Measurements from ENCODE around the gene SLC13A3.
A peak's percentile ranks its signal among the peaks of the same experiment; 100 is the strongest.

SLC13A3 gene

DNA sequence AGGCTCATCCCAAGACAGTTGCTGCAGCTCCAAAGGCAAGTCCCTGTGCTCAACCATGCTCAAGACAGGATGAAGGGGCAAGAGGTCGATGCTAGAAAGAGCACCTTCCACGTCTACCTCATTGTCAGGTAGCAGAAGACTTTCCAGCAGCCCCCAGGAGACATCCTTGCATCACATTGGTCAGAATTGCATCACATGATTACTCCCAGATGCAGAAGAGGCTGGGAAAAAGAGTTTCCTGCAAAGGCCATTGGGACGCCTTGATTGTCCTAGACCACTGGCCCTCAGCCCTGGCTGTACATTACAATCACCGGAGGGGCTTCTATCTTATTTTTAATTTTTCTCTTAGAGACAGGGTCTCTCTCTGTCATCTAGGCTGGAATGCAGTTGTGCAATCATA, 120.6 kb downstream of the SLC13A3 start:
- TF ChIP-seq, protein P1, sequence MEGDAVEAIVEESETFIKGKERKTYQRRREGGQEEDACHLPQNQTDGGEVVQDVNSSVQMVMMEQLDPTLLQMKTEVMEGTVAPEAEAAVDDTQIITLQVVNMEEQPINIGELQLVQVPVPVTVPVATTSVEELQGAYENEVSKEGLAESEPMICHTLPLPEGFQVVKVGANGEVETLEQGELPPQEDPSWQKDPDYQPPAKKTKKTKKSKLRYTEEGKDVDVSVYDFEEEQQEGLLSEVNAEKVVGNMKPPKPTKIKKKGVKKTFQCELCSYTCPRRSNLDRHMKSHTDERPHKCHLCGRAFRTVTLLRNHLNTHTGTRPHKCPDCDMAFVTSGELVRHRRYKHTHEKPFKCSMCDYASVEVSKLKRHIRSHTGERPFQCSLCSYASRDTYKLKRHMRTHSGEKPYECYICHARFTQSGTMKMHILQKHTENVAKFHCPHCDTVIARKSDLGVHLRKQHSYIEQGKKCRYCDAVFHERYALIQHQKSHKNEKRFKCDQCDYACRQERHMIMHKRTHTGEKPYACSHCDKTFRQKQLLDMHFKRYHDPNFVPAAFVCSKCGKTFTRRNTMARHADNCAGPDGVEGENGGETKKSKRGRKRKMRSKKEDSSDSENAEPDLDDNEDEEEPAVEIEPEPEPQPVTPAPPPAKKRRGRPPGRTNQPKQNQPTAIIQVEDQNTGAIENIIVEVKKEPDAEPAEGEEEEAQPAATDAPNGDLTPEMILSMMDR (IDR thresholded peaks at IDR 0.05; ENCODE audit: extremely low read depth, insufficient read depth, missing control alignments), result no peak
- no peak for DNase-seq (ENCODE audit: low spot score)
- in situ Hi-C loops (cut with MboI; ENCODE audit: low pct_unique_long_range_greater_than_20kb, low sequenced_read_pairs, unreplicated experiment), result no loop called here

DNA sequence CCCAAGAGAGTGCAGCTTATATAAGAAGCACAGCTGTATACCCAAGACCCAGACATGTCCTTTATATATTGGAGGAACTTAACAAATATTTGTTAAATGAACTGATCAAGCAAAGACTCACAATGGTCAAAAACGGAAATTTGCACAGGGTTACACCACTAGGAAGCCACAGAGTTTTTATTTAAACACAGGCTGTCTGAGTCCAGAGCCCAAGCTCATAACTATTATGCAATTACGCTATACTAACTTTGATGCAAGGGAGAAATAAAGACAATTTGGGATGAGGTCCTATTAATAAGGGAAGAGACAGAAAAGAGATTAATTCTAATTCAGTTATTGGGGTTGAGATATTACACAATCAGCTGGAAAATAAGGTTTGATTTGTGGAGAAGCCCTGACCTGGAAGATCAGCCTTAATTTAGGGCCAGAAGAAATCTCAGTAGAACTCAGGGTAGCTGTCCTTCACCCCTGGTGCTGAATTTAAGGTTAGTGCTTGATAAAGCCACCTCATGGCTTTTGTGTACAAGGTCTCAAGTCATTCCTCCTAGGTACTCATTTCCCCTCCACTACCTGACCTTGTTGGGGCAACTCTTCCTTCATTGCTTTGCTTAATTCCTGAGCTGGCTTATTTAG, 127.4 kb downstream of the SLC13A3 start:
- in situ Hi-C loops (cut with MboI; ENCODE audit: low pct_unique_long_range_greater_than_20kb, low sequenced_read_pairs, unreplicated experiment), result loop anchor here (10.0 kb wide), 1 partner anchor 161 kb away; the partner anchor contains the start of gene TP53RK
- TF ChIP-seq, protein P1 (IDR thresholded peaks at IDR 0.05; ENCODE audit: extremely low read depth, insufficient read depth, missing control alignments), result no peak
- DNase-seq (ENCODE audit: low spot score), result no peak

DNA sequence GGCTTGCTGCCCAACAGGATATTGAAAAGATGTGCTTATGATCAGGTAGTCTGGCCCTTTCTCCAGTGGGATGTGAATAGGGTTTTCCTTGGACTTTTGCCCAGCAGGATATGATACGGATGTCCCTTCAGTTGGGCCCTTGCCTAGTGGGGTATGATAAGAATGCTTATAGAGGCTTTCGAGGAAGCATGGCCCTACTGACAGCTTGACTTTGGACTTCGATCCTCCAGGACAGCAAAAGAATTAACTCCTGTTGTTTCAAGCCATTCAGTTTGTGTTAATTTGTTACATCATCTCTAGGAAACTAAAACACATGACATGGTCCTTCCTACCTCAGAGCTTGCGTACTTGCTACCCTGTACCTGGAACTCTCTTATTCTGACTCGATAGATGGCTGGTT, 128.2 kb downstream of the SLC13A3 start:
- no peak for DNase-seq (ENCODE audit: low spot score)
- in situ Hi-C loops (cut with MboI; ENCODE audit: low pct_unique_long_range_greater_than_20kb, low sequenced_read_pairs, unreplicated experiment), result loop anchor here (10.0 kb wide), 1 partner anchor 162 kb away; the partner anchor contains the start of gene TP53RK

DNA sequence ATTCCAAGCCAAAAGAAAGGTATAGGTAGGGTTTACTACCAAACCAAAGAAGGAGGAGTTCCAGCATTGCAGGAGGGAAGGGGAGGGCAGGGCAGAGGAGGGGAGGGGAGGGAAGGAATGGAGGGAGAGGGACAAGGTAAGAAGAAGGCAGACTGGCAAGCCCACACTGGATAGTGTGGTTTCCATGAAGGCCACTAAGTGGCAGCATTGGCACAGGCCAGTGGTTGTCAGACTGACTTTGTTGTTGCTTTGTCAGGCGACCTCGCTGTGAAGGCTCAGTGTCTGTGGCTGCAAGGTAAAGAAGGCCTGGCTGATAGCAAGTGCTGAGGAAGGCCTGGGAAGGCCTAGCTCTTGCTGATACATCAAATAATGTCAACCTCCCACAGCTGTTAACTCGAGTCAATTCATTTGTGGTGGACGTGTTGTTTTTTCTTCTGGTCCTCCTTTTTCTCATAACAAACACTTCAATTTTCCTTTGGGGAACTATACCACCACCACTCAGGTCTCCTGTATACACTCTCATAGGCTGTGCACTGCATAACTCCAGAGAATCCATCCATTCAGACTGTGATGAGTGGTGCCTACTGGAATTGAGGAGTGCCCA, 130.2 kb downstream of the SLC13A3 start:
- TF ChIP-seq, protein P1 (IDR thresholded peaks at IDR 0.05; ENCODE audit: extremely low read depth, insufficient read depth, missing control alignments), result peak; percentile 85
- peak; percentile 65 for DNase-seq (ENCODE audit: low spot score)
- in situ Hi-C loops (cut with MboI; ENCODE audit: low pct_unique_long_range_greater_than_20kb, low sequenced_read_pairs, unreplicated experiment), result loop anchor here (10.0 kb wide), 1 partner anchor 164 kb away; the partner anchor contains the start of gene TP53RK

More for the DNA sequence above, 128.2 kb downstream of the SLC13A3 start:
- TF ChIP-seq, protein P1 (IDR thresholded peaks at IDR 0.05; ENCODE audit: extremely low read depth, insufficient read depth, missing control alignments), result no peak

DNA sequence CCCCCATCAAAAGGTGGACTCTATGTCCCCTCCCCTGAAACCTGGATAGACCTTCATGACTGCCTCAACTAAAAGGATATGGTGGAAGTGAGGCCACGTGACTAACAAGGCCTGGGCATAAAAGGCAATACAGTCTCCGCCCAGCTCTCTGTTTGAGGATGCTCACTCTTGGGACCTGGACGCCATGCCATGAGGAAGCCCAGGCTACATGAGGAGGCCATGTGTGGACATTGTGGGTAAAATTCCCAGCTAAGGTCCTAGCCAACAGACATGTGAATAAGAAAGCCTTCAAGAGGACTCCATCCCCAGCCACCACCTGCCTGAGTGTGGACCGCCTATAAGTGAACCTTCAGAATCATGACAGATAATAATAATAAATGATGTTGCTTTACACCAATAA, 130.7 kb downstream of the SLC13A3 start:
- TF ChIP-seq, protein P1 (IDR thresholded peaks at IDR 0.05; ENCODE audit: extremely low read depth, insufficient read depth, missing control alignments), result no peak
- in situ Hi-C loops (cut with MboI; ENCODE audit: low pct_unique_long_range_greater_than_20kb, low sequenced_read_pairs, unreplicated experiment), result loop anchor here (10.0 kb wide), 1 partner anchor 164 kb away; the partner anchor contains the start of gene TP53RK
- no peak for DNase-seq (ENCODE audit: low spot score)

DNA sequence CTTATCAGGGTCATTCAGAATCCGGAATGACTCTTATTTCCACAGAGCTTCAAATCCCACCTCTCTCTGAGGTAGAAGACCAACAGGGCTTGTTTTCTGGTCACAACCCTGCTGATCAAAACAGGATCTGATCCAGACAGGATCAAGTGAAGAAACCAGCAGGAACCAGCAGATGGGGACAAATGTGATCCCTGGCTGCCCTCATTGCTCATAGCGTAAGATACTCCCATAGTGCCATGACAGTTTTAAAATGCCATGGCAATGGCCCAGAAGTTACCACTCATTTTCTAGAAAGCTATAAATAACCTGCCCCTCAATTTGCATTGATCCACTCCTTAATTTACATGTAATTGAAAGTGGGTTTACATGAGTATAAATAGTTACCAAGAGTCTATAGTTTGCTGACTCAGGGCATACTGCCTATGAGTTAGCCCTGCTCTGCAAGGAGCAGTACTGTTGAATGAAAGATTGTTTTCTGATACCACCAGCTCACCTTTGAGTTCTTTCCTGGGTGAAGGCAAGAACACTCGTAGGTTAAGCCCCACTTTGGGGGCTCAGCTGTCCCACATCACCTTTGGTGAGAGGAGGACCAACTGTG, 131.7 kb downstream of the SLC13A3 start:
- in situ Hi-C loops (cut with MboI; ENCODE audit: low pct_unique_long_range_greater_than_20kb, low sequenced_read_pairs, unreplicated experiment), result loop anchor here (10.0 kb wide), 1 partner anchor 165 kb away; the partner anchor contains the start of gene TP53RK
- DNase-seq (ENCODE audit: low spot score), result no peak
- TF ChIP-seq, protein P1 (IDR thresholded peaks at IDR 0.05; ENCODE audit: extremely low read depth, insufficient read depth, missing control alignments), result no peak

Data from GM13977 (cell line).